SHP77 treated with DMSO at 0.1 percent for 48 hours (cell line): ENCODE data around the gene C9orf78.
A peak's percentile ranks its signal among the peaks of the same experiment; 100 is the strongest.

Source experiments
- DNase-seq: peaks from one replicate; lab custom pipeline; 2025; lab: John Stamatoyannopoulos, UW

Gene C9orf78

DNA sequence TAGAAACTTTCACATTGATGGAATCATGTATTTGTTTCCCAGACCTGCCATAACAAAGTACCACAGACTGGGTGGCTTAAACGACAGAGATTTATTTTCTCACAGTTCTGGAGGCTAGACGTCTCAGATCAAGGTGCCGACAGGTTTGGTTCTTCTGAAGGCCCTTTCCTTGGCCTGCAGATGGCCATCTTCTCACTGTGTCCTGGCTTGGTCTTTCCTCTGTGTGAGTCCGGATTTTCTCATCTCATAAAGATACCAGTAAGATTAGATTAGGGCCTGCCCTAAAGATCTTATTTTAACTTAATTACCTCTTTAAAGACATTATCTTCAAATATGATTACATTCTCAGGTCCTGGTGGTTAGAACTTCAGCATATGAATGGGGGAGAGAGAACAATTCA, 6.0 kb upstream of the C9orf78 start:
- no peak for DNase-seq

DNA sequence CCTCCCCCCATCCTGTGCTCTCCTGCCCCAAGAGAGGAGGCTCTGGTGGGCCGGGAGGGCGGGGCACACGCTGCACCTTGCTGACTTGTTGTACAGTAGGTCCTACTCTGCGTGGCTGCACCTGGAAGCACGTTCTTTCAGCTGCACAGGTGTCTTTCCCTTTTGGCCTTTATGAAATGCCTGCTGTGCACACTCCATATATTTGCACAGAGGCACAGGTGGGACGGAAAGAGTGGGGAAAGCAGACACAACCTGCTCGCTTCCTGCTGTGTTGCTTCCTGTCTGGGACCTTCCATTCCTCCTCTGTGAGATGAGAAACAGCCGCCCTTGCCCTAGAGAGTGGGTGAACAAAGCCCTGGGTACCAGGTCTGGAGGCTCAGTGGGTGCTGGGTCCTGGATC, 5.0 kb upstream of the C9orf78 start:
- DNase-seq, result peak; percentile 49

DNA sequence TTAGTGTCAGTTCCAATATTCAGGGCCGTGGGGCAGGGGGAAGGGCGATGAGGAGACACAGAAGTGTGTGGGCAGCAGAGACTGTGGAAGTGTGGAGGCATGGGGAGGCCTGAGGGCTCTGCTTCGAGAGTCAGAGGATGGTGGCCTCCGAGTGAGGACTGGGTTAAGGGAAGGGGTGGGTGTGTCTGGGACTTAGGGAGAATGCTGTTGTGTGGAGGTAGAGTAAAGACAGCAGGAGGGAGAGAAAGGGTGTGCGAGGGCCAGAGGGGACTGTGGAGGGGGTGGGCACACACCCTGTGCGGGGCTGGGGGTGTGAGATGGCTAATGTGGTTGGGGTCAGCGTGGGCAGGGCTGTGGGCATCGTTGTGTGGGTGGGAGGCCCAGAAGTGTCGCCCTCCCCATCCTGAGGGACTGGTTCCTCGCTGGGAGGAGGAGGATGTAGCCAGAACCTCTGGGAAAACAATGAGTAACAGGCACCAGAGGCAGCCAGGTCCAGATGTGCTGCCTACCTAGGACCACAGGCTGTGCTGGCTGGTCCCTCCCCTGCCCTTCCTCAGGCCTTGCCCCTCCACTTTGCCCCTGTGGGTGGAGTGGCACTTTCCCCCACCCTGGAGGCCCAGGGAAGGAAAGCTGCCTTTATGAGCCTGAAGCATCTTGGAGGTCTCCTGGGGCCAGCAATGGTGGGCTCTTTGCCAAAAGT, 4.4 kb upstream of the C9orf78 start:
- no peak for DNase-seq

DNA sequence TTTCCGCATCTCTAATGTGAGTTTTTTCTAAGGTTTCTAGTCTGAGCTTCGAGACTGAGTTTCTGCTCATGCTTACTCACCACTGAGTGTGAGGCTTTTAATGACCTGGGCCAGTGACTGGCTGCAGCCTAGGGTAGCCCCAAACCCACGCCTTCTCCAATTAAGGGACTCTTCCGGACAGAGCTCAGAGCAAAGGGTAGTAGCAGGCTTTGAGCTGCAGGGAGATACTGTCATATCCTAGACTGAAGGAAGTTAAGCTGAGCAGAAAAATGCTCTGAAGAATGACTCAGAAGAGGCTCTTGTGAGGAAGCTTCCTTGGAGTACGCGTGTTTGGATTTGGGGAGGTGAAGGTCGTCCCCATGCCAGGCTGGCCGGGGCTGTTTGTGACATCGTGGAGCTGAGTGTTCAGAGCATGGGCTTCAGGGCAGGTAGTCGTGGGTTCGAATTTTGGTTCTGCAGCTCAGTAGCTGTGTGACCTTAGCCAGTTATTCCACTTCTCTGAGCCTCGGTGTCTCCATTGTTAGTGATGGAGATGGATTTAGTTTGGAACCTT, 3.7 kb upstream of the C9orf78 start:
- DNase-seq, result no peak

DNA sequence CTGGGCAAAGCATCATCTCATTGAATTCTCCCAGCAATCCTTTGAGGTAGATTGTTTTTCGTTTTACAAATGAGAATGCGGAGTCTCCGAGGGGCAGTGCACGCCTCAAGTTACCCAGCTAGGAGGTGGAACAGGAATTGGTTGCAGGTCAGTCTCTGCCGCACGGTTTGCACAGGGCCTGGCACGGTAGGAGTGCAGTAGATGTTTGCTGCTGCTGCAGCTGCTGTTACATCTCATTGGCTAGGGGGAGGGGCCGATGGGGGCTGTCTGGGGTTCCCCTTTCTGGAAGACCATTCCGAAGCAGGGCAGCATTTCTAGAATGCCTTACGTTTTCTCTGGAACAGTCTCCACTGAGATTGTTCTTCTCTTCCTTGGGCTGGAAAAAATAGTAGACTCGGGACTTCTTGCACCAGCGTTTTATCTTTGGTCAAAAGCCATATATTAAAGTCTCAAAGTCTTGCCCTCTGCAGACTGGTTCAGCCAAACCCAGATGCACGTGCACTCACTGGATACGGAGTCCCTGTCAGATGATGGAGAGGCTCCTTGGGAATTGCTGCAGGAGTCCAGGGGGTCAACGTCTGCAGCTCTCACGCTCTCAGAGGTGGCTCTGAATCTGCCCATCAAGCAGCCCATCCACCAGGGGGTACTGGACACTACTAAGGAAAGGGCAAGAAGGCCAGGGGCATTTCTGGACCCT, 1.4 kb upstream of the C9orf78 start:
- no peak for DNase-seq

DNA sequence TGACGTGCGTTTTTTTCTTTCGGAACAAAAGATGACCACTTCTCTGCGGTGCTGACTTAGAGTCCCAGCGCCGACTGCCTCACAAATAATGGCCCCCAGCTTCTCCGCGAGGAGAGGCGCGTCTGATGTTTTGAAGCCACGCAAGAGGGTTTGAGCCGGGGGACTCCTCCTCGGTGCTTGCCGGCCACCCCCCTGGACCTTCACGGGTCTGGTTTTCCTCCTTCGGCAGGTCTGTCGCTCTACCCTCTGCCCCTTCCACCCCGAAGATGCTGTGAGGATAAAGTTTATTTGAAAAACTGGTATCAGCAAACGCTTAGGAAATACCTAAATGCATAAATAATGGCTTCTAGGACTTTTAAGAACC, 767 bp upstream of the C9orf78 start:
- no peak for DNase-seq

DNA sequence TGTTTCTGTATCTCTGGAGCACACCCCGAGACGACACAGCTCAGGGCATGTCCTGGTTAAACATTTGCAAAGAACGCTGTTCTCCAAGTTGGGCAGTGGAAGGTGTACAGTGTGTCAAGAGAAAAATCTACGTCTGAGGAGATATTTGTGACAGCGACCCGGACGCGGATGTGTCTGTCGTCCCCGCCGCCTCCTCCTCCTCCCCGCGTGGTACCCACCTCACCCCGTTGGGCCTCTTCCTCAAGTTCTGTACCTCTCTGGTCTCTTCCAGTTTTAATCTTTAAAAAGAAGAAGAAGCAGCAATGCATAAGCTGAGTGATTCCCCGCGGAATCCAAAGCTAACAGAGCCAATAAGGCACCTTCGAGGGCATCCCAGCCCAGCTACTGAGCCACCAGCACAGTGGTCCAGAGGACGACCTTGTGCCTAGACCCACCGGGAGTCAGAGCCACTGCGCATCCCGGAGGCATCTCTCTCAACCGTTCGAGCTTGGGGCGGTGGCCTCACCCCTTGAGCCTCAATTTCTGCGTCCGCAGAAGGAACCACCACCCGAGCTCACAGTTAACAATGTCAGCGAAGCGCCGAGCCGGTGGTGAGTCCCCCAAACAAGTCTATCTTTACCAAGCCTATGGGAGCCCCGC, 467 bp downstream of the C9orf78 start:
- no peak for DNase-seq

DNA sequence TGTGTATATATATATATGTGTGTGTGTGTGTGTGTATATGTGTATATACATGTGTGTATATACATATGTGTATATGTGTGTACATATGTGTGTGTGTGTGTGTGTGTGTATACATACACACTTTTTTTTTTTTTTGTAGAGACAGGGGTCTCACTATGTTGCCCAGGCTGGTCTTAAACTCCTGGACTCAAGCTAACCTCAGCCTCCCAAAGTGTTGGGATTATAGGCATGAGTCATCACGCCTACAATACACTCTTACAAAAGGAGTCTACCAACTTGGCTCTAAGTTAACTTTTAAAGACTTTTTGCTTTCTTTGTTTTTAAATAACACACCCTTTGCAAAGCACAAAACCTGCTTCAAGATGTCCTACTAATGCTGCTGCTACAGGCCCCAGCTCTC, 2.1 kb downstream of the C9orf78 start:
- no peak for DNase-seq

DNA sequence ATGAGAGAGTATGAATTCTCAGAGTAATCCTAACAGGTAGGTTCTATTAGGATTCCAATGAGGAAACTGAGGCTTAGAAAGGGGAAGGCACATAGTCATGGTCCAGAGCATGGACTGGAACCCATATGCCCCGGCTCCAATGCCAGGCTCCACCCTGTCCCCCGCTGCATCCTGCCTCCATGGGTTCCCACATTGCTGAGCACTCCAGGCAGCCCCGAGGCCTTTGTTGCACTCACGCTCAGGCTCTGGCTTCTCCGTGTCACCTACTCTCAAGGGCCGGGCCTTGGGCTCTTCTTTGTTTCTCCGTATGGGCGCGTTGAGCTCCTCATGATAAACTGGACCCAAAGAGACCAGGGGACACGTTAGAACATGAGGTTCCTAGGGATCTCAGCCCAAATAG, 6.1 kb downstream of the C9orf78 start:
- no peak for DNase-seq

DNA sequence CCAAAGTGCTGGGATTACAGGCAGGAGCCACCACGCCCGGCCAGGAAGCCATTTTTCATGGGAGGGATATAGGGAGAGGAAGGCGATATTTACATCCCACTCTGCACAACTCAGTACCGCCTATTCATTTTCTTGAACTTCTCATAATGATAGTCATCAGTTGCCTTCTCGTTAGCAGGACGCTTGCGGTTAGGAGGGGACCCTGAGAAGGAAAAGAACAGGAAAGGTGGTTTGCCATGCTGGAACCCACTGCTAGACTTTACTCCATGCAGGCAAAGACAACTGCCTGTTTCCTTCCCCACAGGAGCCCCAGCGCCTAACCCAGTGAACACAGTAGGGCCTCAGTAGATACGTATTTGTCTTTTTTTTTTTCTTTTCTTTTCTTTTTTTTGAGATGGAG, 7.0 kb downstream of the C9orf78 start:
- DNase-seq, result no peak

DNA sequence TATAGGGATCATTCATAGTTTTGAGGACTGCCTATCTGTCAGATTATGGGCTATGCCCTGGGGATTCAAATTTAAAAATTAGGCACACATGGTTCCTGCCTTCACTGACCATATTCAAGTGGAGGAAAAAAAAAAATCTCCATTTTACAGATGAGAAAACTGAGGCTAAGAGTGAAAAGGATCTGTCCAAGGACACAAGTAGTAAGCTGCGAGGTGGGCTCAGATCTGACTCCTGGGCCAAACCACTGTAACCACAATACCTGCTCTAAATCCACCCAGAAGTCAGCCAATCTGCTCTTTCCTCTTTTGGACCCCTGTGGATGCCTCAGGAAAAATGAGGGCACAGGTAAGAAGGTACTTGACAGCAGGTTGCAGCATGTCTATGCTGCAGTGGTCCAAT, 8.3 kb downstream of the C9orf78 start:
- no peak for DNase-seq

DNA sequence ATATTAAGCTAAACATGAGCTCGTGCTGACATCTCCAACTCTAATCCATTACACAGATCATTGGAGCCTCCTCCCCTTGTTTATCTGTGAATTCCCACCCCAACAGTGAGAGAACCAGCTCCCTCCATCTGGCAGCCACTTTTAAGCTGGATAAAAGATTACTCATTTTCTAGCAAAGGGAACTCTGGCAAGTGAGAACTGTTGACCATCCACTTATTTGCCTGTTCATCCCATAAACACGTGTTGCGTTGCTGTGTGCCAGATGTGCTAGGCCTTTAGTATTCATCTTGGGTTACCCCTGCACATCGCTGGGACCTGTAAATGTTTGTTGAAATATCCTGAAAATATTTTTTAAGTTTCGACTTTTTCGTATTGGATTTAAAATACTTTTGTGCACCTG, 8.7 kb downstream of the C9orf78 start:
- no peak for DNase-seq

DNA sequence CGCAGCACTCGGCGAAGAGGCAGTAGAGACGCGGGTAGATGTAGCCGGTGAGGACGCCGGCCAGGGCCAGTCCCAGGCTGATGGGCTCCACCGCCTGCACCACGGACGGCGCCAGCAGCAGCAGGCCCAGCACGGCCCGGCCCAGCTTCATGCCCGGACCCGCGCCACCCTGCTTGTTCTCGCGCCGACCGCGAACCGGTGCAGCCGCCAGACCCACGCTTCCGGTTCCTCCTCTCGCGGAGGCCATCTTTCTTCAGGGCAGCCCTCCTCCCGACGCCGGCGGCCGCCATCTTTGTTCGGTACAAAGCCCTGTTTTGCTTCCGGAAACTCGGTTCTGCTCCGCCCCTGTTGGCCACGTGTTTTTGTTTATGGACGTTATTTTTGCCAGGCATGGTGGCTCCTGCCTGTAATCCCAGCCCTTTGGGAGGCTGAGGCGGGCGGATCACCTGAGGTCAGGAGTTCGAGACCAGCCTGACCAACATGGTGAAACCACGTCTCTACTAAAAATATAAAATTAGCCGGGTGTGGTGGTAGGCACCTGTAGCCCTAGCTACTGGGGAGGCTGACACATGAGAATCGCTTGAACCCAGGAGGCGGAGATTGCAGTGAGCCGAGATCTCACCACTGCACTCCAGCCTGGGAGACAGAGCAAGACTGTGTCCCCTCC, 11.0 kb downstream of the C9orf78 start, which contains the start of gene TOR1A:
TOR1A (minus strand) TSS at position 202 of the 667 bp plus-strand sequence; CDS start at position 151, 51 bp downstream.
- peak; percentile 86 for DNase-seq

DNA sequence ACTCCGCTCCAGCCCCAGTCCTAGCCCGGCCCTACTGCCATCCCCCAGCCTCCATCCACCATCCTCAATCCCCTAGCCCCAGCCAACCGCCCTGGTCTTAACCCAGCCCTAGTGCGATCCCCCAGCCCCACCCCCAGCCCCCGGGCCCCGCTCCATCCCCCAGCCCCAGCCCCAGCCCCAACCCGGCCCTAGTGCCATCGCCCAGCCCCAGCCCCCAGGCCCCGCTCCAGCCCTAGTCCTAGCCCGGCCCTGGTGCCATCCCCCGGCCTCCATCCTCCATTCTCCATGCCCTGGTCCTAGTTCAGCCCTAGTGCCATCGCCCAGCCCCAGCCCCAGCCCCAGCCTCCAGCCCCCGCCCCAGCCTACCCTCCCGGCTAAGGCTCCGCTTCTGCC, 11.5 kb downstream of the C9orf78 start:
- no peak for DNase-seq

DNA sequence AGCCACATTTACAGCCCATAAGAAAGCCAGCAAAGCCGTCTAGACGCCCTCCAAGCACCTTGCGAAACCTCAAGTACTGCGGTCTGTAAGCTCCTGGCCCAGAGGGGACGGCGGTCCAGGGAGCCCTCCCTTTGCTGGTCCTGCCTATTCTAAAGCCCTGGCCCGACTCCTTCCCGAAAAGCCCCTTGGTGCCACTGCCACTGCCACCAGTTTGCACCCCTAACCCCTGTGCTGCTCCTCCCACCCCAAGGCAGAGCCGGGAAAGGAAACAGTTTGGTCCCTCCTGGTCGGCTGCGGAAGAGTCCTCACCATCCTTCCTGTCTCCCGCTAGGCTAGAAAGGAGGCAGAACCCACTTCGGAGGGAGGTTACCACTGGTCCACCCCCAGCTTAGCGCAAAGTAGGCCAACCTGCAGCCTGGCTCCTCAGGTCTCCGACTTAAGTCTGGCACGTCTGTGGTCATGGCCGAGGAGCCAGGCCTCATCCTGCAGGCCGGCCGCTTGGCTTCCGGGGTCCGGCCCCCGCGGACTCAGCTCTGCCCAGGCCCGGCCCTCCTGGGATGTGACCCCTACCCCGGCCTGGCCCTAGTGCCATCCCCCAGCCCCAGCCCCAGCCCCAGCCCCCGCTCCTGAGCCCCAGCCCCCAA, 12.1 kb downstream of the C9orf78 start:
- DNase-seq, result no peak

DNA sequence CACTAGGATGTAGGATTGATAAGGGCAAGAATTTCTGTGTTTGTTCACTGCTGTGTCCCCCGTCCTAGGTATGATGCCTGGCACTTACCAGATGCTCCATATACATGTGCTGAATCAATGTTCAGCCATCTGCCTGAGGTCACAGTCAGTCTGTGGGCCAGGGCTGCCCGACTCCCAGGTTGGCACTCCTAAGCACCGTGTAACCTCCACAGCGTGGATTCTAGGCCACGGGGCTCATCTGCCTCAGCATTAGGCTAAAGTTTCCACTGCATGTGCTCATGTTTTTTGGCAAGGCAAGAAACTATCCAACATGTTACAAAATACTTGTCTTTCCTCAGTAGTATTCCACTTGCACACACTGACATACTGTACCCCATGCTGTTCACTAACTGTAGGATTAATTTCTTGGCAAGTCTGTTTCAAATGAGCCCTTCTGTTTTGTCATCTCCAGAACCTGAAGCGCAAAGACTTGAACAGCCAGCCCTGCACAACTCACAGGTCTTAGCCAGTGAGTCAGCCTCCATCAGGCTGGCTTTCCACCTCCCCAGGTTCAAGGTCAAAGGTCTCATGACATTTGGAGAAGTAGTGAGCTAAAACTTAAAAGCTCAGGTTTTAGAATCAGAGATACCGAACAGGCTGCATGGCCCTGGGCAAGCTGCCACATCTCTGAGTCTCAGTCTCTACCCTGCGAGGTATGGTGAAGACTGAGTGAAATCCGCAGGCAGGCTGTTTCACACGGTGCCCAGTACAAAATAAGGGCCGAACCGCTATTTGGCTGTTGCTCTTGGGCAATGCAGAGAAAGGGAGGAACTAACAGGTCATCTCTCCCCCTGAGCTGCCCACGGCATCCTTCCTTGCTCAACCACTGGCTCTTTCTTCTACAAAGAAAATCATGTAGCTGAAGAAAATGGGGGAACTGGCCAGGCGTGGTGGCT, 18.3 kb downstream of the C9orf78 start:
- no peak for DNase-seq

DNA sequence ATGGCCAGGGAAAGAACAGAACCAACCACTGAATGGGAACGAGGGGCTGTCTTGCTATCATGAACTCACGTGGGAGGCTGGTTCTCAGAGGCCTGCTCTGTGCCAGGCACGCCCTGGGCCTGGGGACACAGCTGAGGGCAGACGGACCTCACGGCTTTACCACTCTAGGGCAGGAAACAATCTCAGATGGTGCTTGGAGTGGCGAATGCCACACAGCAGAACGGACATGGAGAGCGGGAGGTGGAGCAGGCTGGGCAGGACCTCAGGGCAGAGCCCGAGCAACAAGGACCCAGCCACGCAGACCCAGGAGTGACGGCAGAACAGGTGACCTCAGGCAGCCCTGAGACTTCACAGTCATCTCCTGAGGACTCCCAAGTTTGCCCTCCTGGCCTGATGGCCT, 19.8 kb downstream of the C9orf78 start:
- DNase-seq, result no peak

DNA sequence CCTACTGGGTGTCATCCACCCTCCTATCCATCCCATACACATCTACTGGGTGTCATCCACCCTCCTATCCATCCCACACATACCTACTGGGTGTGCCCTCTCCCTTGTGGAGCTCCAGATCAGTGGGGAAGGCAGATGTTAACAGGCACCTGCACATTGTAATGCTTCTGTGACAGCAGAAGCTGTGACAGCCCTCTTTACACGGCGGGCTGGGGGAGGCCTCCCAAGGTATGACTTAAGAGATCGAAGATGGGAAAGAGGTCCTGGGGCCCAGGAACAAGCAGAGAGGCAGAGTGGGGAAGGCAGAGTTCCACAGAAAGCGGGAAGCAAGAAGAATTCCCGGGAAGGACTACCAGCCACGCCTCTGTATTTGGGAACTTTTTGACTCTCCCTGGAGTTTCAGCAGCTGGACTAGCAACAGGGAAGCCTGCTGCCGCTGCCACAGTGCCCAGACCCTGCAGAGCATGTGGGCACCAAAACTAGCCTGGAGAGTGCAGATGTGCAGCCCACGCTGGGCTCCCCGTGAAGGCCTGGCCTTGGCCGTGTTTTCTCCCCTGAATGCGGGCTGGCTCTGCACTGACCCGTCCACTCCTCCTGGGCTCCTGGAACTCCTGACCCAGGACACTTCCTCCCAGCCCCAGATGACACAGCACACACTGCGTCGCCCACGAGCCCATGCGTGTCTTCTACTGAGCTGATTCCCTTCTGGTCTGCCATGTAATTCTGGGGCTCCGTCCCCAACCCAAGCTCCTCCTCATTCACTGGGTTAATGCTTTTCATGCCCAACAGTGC, 20.4 kb downstream of the C9orf78 start:
- DNase-seq, result no peak

DNA sequence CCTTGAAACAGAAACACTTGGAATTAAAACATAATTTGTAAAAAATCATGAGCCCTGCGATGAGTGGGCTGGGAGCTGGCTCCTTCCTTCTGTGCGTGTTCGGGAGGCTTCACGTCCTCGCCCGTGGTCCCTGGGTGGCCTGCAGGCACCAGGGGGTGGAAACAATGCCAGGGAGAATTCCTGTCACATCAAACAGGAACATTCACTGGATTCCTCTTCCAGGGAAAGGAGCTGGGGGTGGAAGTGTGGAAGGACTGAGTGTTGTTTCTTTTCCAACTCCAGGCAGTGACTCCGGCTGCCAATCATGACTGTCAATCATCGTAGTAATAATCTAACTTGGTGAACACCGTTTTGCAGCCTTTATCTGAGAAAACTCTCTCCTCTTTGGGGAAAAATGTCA, 21.4 kb downstream of the C9orf78 start:
- no peak for DNase-seq

DNA sequence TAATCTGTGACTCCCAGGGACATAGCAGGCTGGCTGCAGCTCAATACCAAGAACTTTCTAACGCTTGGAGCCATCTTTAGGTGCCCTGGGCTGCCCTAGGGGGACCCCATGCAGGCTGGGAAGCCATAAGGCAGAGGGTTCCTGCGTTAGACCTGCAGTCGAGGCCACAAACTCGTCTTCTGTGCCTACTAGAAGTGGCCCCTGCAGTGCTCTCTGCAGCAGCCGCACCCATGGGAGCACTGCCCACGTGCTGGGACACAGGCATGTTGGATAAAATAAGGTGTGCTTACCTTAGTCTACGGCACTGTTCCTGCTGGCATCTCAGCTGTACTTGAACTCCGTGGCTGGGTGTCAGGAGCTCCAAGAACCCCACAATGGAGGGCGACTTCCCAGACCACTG, 22.7 kb downstream of the C9orf78 start:
- DNase-seq, result no peak
